Caco-2 (cell line): ENCODE data around the gene FAM3A. TPM values are rescaled to one million over a fixed set of nuclear protein-coding genes. Genes with fewer than 3 reads are reported as not detected.

Source experiments
- BruUV-seq: library from RNA; stranded (reverse); fragments of 400-500 nt; replicated peaks from 2 replicates; lab custom pipeline; 2021; lab: Mats Ljungman, UMichigan
- CTCF ChIA-PET: fragments of 300-600 bp; sonication (Branson Sonifier 250); formaldehyde crosslinking; loops from one replicate; lab custom pipeline; 2022; ENCODE audit warnings: antibody characterized with exemption; lab: Charles Lee
- POLR2A ChIA-PET: fragments of 300-600 bp; sonication (Branson Sonifier 250); formaldehyde crosslinking; loops from one replicate; lab custom pipeline; 2022; ENCODE audit warnings: antibody characterized with exemption; lab: Charles Lee
- DNase-seq, 2 experiments: peaks; one replicate each; pipeline versions ENCODE4 v3.0.0 to v3.0.0-alpha.2; 2020 to 2022
- H3K27me3 ChIP-seq: replicated peaks from 2 replicates; pipeline ENCODE4 v1.6.0; 2011; ENCODE audit warnings: low read length; ENCODE audit not compliant: control insufficient read depth, insufficient read depth
- H3K36me3 ChIP-seq: 2 replicates; pipeline ENCODE4 v1.5.1; 2011; ENCODE audit warnings: low read length; ENCODE audit not compliant: control insufficient read depth, insufficient read depth
- H3K4me1 ChIP-seq: fragments of 250-450 bp; sonication (Bioruptor Pico); 2 replicates; pipeline ENCODE4 v1.5.1; 2020; ENCODE audit warnings: mild to moderate bottlenecking
- H3K4me3 ChIP-seq: 2 replicates; pipeline ENCODE4 v1.5.1; 2011; ENCODE audit warnings: low read depth, mild to moderate bottlenecking, control low read depth, low read length
- H3K9me3 ChIP-seq: fragments of 250-450 bp; sonication (Bioruptor Pico); 2 replicates; pipeline ENCODE4 v1.5.1; 2020; ENCODE audit warnings: mild to moderate bottlenecking, moderate library complexity
- H3K27ac Mint-ChIP-seq: one replicate; pipeline ENCODE4 v1.8.0; 2022; ENCODE audit warnings: mixed read lengths; ENCODE audit not compliant: unreplicated experiment
- H3K27me3 Mint-ChIP-seq: one replicate; pipeline ENCODE4 v1.8.0; 2022; ENCODE audit warnings: mixed read lengths; ENCODE audit not compliant: insufficient read depth, unreplicated experiment
- H3K36me3 Mint-ChIP-seq: one replicate; pipeline ENCODE4 v1.8.0; 2022; ENCODE audit warnings: mild to moderate bottlenecking, mixed read lengths; ENCODE audit not compliant: insufficient read depth, unreplicated experiment
- H3K4me1 Mint-ChIP-seq: one replicate; pipeline ENCODE4 v1.8.0; 2022; ENCODE audit warnings: low read depth, mixed read lengths; ENCODE audit not compliant: unreplicated experiment
- H3K4me3 Mint-ChIP-seq: one replicate; pipeline ENCODE4 v1.8.0; 2022; ENCODE audit warnings: mild to moderate bottlenecking, moderate library complexity, mixed read lengths; ENCODE audit not compliant: unreplicated experiment
- H3K9me3 Mint-ChIP-seq: one replicate; pipeline ENCODE4 v1.8.0; 2022; ENCODE audit warnings: mixed read lengths; ENCODE audit not compliant: unreplicated experiment
- intact Hi-C: fragments of 100-400 bp; cut with micrococcal nuclease; formaldehyde crosslinking; loops from one replicate; pipeline ENCODE4 v1.10.0; 2022; ENCODE audit not compliant: unreplicated experiment
- total RNA-seq: library from RNA; stranded (reverse); gene quantifications from 2 replicates; pipeline ENCODE4 v1.2.3, GENCODE V29; 2022
- TF ChIP-seq, protein P1 (sequence below), 2 experiments: fragments of 200-600 bp in 1 of 2; IDR thresholded peaks; 1 replicate in 1 of 2; 2 replicates in 1 of 2; pipeline versions ENCODE4 v1.5.1 to v1.8.0; 2011 to 2022; ENCODE audit warnings: antibody characterized with exemption in 1 of 2, control low read depth in 1 of 2, inconsistent platforms in 1 of 2, low read depth in 1 of 2, low read length in 1 of 2, mild to moderate bottlenecking in 1 of 2, moderate library complexity in 1 of 2; ENCODE audit not compliant: insufficient read depth in 1 of 2, severe bottlenecking in 1 of 2, unreplicated experiment in 1 of 2

FAM3A gene
- total RNA-seq, 1 experiment from 2014 or later = 27.3 TPM

DNA sequence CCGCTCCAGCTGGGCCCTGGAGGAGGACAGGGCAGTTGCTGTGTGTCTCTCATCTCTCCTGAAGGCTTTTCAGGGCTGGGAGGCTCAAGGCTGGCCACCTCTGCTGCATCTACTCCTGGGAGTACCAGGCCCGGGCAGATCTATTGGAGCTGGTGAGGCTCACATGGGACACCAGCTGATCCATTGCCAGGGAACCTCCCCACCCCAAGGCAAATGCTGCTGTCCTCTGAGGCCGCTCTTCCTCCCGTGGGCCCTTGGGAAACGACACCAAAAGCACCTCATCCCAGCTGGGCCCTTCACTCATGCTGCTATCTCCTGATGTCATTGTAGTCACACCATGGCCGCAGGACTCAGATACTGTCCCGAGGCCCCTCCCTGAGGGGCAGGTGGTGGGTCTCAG lies 33.2 kb downstream of the FAM3A start:
- Histone ChIP-seq H3K9me3 (no peaks in the 10 kb centered on the region), H3K4me1 (peaks cover 4% of the 10 kb centered on the region; the same call in 1 of the 2 replicates), H3K4me3 (no peak overlapping the region), H3K27me3 (no peaks in the 10 kb centered on the region), H3K36me3 (0 out of 2 replicates have a peak, but pooled peaks cover 1% of the 10 kb centered on the region)
- CTCF ChIA-PET = no interaction called here
- DNase-seq = no peak
- Mint-ChIP-seq H3K9me3 (no peaks in the 10 kb centered on the region), H3K36me3 (peaks cover 25% of the 10 kb centered on the region), H3K4me3 (no peak overlapping the region), H3K4me1 (no peaks in the 10 kb centered on the region), H3K27me3 (no peaks in the 10 kb centered on the region), H3K27ac (peak overlapping the region; percentile 48)
- TF ChIP-seq, protein P1, sequence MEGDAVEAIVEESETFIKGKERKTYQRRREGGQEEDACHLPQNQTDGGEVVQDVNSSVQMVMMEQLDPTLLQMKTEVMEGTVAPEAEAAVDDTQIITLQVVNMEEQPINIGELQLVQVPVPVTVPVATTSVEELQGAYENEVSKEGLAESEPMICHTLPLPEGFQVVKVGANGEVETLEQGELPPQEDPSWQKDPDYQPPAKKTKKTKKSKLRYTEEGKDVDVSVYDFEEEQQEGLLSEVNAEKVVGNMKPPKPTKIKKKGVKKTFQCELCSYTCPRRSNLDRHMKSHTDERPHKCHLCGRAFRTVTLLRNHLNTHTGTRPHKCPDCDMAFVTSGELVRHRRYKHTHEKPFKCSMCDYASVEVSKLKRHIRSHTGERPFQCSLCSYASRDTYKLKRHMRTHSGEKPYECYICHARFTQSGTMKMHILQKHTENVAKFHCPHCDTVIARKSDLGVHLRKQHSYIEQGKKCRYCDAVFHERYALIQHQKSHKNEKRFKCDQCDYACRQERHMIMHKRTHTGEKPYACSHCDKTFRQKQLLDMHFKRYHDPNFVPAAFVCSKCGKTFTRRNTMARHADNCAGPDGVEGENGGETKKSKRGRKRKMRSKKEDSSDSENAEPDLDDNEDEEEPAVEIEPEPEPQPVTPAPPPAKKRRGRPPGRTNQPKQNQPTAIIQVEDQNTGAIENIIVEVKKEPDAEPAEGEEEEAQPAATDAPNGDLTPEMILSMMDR (IDR thresholded peaks at IDR 0.05; ENCODE audit: insufficient read depth in 1 of 2, low read depth in 1 of 2, low read length in 1 of 2, severe bottlenecking in 1 of 2, unreplicated experiment in 1 of 2) = no peak
- BruUV-seq = no TSS peak
- POLR2A ChIA-PET = no interaction called here
- intact Hi-C loops = no loop called here

DNA sequence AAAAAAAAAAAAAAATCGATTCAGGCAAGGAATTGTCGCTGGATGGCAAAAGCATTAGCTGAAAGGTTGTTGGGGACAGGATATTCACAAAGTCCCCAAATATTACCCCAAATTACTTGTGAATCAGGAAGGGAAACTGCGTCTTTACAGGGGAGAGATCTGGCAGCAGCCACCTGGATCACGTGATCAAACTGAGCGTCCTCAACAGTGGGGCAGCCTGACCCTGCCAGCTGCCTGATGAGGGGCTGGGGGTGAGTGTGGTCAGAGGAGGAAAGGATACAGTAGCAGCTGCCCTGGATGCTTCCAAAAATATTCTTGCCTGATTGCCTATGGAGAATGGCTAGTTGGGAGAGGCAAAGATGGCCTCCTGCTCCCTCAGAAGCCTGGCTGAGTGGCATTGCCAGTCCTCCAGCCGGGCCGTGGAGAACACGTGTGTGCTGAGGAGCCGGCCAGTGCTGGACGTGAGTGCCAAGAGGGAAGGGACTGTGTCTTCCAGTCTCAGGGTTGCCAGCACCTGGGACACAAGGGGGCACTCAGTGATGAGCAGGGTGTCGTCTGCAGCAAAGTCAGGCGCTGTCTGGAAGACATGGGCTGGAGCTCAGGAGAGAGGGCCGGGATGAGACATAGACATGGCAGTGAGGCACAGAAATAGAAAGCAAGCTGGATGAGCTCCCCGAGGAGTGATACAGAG lies 34.0 kb downstream of the FAM3A start:
- intact Hi-C loops = no loop called here
- Mint-ChIP-seq H3K9me3 (no peaks in the 10 kb centered on the region), H3K4me3 (no peak overlapping the region), H3K36me3 (peaks cover 25% of the 10 kb centered on the region), H3K27ac (no peak overlapping the region), H3K4me1 (no peaks in the 10 kb centered on the region), H3K27me3 (no peaks in the 10 kb centered on the region)
- BruUV-seq = no TSS peak
- DNase-seq = no peak
- CTCF ChIA-PET = no interaction called here
- H3K27me3 ChIP-seq = no peaks in the 10 kb centered on the region
- H3K4me1 ChIP-seq = peaks cover 2% of the 10 kb centered on the region; the same call in 1 of the 2 replicates
- H3K36me3 ChIP-seq = 0 out of 2 replicates have a peak, but pooled peaks cover 1% of the 10 kb centered on the region
- POLR2A ChIA-PET = interaction anchor here (0.8 kb wide), 1 partner anchor 8 kb away, joined by 3 read pairs; the partner anchor contains the start of gene SLC10A3
- no peaks in the 10 kb centered on the region for H3K9me3 ChIP-seq
- TF ChIP-seq, protein P1 (IDR thresholded peaks at IDR 0.05; ENCODE audit: insufficient read depth in 1 of 2, low read depth in 1 of 2, low read length in 1 of 2, severe bottlenecking in 1 of 2, unreplicated experiment in 1 of 2) = no peak
- H3K4me3 ChIP-seq = no peak overlapping the region

DNA sequence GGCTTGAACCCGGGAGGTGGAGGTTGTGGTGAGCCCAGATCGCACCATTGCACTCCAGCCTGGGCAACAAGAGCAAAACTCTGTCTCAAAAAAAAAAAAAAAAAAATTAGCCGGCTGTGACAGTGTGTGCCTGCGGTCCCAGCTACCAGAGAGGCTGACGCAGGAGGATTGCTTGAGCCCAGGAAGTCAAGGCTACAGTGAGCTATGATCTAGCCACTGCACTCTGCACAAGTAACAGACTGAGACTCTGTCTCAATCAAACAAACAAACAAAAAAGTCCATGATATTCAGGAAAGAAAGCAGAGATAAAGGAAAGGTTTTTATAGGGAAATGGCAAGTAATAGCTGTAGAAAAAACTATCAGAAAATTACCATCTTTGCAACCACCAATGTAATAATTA lies 34.8 kb downstream of the FAM3A start:
- H3K36me3 ChIP-seq = 0 out of 2 replicates have a peak, but pooled peaks cover 1% of the 10 kb centered on the region
- TF ChIP-seq, protein P1 (IDR thresholded peaks at IDR 0.05; ENCODE audit: insufficient read depth in 1 of 2, low read depth in 1 of 2, low read length in 1 of 2, severe bottlenecking in 1 of 2, unreplicated experiment in 1 of 2) = no peak
- Mint-ChIP-seq H3K27ac (no peak overlapping the region), H3K4me1 (no peaks in the 10 kb centered on the region), H3K36me3 (peaks cover 29% of the 10 kb centered on the region), H3K9me3 (no peaks in the 10 kb centered on the region), H3K4me3 (no peak overlapping the region), H3K27me3 (no peaks in the 10 kb centered on the region)
- no peaks in the 10 kb centered on the region for H3K4me1 ChIP-seq
- H3K27me3 ChIP-seq = no peaks in the 10 kb centered on the region
- POLR2A ChIA-PET = interaction anchor here (0.8 kb wide), 1 partner anchor 9 kb away, joined by 3 read pairs; the partner anchor contains the start of gene SLC10A3
- H3K4me3 ChIP-seq = no peak overlapping the region
- no TSS peak for BruUV-seq
- no peak for DNase-seq
- CTCF ChIA-PET = no interaction called here
- no peaks in the 10 kb centered on the region for H3K9me3 ChIP-seq
- intact Hi-C loops = no loop called here
